ENCODE measurements around the gene SNPH.

SNPH gene

DNA sequence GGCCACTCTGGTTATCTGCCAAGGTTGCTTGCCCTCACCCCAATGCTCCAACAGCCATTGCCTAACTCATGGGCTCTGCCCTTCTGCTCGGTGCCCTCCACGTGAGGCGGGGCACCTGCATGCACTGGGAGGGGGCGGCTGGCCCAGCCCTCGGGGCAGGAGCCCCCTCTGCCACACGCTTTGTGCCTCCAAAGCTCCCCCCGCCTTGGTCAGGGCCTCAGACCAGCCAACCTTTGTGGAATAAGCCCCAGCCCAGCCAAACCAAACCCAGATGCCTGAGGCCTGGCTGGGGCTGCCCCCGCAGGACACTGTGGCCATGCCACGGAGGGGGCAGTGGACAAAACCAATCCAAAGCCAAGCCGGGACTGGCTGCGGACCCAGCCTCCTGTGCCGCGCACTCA lies 41.5 kb downstream of the SNPH start:
- no peak for DNase-seq (ENCODE audit: low spot score)

DNA sequence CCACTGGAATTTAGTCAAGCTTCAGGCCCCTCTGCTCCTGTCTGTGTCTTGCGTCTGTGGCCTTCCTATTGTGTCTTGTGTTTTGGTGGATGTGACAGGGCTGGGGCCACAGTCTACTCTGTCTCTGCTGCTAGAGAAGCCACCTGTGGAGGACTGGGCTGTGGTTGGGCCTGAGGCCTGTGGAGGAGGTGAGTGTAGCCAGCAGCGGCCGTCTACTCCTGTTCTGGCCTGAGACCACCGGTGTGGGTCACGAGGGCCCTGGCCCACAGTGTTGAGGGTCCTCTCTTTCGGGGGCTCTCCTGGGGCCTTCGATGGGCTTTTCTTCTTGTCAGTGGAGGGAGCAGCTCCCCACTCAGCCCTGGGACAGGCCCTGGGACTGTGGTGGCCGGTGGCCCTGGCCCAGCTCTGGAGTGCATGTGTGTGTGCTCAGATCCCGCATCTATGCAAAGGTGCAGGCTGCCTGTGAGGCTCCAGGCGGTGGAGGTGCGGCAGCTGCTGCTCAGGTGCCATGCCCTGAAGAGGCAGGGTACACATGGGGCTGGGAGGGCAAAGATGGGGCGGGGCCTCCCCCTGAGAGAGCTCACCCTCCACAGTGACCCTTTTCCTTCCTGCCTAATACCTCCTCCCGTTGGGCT lies 42.1 kb downstream of the SNPH start:
- DNase-seq (ENCODE audit: low spot score) = no peak

DNA sequence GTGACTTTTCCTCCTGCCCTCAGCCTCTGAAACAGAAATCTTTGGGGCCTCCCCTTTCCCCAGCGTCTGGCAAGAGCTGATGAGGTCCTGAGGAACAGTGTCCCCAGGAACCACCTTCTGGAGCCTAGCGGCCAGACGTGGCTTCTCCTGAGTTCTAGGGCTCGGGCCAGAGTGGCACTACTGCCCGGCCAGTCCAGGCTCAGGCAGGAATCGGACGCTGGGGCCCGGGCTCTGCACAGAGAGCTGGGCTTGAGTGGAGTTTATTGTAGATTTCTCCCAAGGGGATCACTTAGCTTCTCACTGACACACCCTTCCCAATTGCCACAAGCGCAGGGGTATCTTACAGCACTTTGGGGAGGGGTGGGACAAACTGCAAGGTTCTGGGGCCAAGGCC lies 42.6 kb downstream of the SNPH start:
- DNase-seq (ENCODE audit: low spot score) = no peak

GRCh38 chr20:1309439-1309847 lies 43.3 kb downstream of the SNPH start:
- no peak for DNase-seq (ENCODE audit: low spot score)

DNA sequence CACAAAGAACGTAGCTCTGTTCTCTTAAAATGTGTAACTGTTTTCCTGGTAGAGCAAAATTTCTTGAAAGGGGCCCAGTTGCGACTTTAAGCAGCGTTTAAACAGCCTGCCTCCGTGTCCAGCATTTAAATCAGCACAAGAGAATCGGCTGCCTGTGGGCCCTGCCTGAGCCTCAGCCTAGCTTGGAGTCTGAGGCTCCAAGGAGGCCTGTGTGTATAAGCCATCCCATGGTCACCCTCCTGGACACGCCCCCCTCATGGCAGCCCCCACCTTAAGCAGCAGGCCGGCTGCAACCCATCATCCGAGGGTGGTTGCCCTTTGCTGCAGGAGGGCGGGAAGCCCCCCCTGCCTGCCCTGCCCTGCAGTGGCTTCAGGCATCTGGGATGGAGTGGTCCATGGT lies 44.0 kb downstream of the SNPH start:
- no peak for DNase-seq (ENCODE audit: low spot score)

DNA sequence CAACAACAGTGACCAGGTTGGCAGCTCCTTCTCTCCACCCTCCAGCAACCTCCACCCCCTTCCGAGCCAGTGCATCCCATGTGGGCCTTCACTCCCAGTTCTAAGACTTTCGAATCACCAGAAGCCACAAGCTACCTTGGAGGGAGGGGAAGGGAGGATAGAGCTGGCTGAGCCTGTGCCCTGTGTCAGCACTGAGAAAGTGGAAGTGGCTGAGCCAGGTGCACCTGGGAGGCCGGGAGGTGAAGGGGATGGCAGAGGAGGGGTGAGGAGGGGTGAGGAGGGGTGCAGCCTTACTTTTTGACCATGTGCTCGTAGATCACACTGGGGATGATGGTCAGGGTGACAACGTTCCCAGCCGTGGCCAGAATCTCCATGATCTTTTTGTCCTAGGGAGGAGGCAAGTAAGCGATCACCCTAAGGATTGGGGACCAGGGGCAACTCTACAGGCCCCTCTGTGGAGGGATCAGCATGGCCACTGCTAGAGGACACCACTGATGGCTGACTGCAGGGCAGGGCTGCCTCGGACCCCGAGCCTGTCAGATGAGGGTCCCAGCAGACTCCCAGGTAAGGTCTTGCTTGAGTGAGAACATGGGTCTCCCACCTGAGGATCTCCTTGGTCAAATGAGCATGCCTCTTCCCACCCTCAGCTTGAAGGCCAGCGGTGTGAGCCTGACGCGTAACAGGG lies 44.6 kb downstream of the SNPH start:
- DNase-seq (ENCODE audit: low spot score) = no peak

DNA sequence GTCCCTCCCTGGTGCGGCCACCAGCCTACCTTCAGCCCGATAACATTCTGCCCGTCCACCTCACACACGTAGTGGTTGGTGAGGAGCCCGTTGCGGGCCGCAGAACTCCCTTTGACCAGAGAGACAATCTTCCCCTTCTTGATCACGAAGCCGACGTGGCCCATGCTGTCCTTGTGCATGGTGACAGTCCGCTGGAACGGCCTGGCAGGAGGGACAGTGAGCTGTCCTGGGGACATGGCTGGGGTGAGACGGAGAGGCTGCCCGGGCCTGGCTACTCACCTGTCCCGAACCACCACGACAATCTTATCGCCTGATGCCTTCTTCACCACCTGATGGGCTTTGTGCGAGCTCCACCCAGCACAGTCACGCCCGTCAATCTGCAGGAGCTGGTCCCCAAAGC lies 46.2 kb downstream of the SNPH start:
- no peak for DNase-seq (ENCODE audit: low spot score)

DNA sequence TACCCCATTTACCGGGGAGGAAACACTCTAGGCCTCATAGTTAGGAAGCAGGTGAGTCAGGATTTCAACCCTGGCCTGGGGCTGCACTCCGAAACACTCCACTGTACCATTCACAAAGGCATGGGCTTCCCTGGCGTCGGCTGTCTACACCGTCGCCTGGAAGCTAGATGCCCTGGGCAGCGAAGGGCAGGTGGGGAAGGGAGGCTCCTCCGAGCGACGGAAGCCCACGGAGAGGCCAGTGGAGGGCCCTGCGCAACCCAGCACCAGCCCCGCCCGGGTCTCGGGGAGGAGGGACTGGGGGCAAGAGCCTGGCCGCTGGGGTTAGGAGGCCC lies 46.8 kb downstream of the SNPH start:
- DNase-seq (ENCODE audit: low spot score) = no peak

DNA sequence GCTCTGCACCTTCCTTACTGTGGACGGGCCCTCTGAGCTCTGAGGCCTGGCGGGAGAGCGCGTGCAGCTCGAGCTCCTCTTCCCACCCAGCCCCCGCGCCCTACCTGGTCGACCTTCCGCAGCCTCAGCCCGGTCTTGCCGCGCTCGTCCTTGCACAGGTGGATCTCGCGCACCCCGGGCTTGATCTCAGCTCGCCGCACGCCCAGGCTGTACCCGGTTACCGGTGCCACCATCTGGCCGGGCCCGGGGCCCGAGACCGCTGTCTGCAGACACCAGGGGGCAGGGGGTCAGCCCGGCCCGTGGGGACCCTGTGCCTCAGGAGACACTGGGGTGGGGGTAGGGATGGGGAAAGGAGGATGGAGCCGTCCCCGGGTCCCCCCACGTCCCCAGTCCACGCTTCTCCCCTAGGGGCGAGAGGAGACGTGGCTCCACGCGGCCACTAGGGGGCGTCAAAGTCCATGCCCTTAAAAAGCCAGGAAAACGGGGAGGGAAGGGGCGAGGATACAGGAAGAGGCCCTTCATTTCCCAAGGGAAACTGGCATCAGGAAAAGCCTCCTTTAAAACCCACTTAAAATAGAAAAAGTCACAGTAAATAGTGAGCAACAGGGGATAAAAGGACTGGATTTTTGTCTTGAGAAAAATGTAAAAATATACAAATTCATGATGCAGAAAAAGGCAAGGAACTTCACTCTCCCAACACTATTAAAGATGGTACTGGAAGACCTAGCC lies 47.3 kb downstream of the SNPH start:
- DNase-seq (ENCODE audit: low spot score) = peak; percentile 88

- DNase-seq (ENCODE audit: low spot score) = no peak
Observed at GRCh38 chr20:1315804-1316203, 49.7 kb downstream of the SNPH start.

GRCh38 chr20:1317545-1318255 lies 51.6 kb downstream of the SNPH start:
- DNase-seq (ENCODE audit: low spot score) = no peak

- DNase-seq (ENCODE audit: low spot score) = no peak
Observed at GRCh38 chr20:1319051-1319450, 53.0 kb downstream of the SNPH start.

DNA sequence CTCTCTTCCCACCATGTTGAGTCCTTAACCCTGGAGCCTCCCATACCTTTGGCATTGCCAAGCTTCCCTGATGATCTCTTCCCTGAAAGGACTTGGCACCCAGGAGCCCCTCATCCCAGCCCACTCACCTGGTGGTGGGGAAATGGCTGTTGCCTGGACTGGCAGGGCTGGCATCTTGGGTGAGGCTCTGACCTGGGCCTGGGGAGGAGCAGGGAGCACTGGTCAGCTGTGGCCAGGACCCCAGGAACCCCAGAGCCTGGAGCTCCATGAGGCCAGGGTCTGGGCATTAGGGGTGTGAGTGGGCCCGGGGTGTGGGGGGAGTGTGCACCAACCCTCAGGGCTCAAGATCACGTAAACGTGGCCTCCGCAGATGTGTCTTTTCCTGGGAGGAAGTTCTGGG lies 53.4 kb downstream of the SNPH start:
- DNase-seq (ENCODE audit: low spot score) = no peak

DNA sequence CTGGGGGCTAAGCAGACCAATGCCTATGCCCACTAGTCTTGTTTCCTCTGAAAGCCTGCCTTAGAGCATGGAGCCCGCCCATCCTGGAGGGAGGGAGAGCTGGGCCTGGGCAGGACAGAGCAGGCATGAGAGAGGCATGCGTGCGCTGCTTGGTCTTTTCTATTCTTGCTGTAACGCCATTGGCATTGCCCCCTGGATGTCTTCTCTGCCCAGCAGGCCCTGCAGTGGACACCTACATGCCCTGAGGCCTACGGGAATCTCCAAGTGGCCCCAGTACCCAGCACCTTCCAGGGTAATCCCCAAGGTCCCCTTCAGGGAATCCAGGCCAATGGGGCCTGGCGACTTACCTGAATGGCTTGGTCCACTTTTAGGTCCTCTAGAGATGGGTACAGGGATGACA lies 53.9 kb downstream of the SNPH start:
- no peak for DNase-seq (ENCODE audit: low spot score)

DNA sequence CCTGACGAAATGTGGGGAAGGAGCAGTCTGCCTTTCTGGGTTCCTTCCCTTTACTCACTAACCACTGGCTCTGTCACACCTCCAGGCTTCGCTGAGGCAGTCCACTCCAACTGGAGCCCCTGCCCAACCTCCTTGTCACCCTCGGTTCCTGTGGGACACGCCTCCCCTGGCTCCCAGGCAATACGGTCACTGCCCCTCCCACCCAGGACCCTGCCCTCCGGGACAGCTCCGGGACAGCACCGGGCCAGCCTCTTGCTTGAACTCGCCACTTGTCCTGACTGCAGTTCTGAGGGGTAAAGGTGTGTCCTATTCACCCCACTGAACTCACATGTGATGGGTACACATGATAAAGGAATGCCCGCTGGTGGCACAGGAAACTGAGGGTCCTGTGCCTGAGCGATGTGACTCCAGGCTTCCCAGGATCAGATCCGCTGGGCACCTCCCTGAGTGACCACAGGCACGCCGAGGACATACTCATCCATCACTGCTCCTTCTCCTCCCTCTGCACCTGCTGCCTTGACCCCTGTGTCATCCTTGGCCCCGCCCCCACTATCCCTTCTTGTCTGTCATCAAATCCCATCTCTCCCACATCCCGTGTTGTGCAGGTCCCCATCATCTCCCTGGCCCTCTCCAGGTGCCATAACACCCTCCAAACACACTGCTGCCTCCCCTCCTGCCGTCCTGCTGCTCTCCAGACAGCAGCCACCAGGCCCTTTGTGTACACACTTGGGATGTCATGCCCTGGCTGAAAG lies 55.0 kb downstream of the SNPH start:
- no peak for DNase-seq (ENCODE audit: low spot score)

DNA sequence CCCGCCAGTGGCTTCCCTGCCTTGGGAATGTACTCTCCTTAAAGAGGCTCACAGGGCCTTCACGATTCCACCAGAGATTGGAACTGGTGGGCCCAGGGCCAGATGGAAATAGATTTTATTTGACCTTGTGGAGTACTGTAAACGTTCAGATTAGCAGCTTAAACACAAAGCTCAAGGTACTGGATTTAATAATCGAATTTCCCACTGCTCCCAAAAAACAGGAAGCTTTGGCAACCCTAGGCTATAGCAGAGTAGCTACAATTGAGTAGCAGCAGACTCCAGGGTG lies 55.5 kb downstream of the SNPH start:
- no peak for DNase-seq (ENCODE audit: low spot score)

DNA sequence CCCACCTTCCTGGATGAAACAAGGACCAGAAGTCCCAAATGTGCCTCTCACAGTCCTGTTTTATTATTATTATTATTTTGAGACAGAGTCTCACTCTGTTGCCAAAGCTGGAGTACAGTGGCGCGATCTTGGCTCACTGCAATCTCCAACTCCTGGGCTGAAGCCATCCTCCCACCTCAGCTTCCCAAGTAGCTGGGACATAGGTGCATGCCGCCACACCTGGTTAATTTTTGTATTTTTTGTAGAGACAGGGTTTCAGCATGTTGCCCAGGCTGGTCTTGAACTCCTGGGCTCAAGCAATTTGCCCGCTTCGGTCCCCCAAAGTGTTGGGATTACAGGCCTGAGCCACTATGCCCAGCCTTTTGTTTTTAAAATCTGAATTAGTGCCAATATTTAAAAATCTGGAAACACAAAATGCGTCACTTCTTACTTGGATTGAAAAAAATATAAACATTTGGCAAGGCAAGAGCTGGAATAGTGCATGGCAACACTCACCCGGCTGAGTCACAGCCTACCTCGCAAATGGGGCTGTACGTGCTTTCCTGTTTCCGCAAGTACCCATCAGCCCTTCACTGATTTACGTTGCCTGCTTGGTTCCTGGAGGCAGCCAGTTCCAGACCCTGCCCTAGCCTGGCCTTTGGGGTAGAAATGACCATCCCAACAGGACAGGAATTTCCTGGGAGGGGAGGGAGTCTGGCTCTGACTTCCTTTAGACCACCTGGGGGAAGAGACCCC lies 56.6 kb downstream of the SNPH start:
- DNase-seq (ENCODE audit: low spot score) = peak; percentile 87

GRCh38 chr20:1323256-1323655 lies 57.2 kb downstream of the SNPH start:
- no peak for DNase-seq (ENCODE audit: low spot score)

- no peak for DNase-seq (ENCODE audit: low spot score)
Observed at GRCh38 chr20:1323830-1324597, 57.9 kb downstream of the SNPH start.

DNA sequence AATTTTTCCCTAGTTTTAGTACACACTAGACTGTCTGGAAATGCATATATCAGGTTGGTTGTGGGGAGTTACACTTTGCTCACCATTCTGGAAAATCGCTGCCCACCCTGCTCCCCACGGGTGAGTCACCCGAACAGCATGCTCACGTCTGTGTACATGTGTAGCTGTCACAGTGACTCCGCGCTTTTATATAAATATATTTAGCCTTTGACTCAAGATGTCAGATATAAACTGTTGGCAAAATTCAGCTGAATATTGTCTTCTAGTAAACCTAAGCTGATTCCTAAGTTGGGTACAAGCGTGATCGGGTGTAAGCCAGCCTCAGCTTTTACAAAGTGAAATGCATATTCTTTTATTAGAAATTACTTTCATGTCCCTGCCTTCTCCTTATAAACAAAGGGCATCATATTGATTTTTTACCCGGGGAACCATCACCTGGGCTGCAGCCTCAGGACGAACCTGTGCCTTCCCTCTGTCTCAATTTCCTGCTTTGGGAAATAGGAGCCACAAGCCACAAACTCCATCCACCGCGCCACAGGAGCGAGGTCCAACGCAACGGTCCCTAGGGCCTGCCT lies 58.6 kb downstream of the SNPH start:
- peak; percentile 73 for DNase-seq (ENCODE audit: low spot score)
